UCSD-AML1 (cell line): ENCODE results near the gene AP3S2.
"Not testable (repeated sequence)": the region's sequence is repeated elsewhere in the genome, so short reads cannot be mapped to it uniquely, and the experiment has no call there.

Experiments
- DNase-seq: peaks from one replicate; lab custom pipeline; 2025; ENCODE audit not compliant: unreplicated experiment; lab: John Stamatoyannopoulos, UW

AP3S2 gene

DNA sequence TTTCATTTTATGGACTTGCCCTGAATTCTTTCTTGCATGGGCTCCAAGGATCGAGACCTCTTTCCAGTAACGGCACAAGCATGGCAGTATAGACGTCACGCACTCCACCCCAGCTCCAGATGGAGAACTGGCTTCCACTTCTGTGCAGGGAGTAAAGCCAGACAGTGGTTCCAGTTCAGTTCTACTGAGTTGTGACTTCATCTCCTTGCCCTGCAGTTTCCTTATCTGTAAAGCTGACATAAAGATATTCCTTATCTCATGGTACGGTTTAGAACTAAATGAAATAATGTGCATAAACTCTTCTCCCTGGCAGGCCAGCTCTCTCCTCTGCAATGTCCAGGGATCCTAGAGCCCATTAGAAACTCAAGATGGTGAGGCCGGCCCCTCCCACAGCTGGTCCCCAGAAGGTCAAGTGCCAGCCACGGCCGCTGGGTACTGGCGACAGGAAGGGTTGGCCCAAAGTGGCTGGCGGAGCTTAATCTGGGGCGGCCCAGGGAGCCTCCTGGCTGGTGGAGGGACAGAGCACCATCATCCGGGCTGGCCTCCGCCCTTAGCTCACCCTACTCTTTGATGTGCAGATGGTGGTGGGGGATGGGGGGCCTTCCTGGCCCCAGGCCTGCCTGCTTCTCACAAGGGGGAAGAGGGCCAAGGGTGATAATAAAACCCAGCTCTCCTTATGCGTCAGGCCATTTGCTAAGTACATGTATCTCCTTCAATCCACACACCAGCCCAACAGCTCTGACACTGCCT is 110.5 kb downstream of the AP3S2 start:
- no peak for DNase-seq

- DNase-seq = not testable (repeated sequence)
Measured at GRCh38 chr15:89782619-89782950, 111.2 kb downstream of the AP3S2 start.

DNA sequence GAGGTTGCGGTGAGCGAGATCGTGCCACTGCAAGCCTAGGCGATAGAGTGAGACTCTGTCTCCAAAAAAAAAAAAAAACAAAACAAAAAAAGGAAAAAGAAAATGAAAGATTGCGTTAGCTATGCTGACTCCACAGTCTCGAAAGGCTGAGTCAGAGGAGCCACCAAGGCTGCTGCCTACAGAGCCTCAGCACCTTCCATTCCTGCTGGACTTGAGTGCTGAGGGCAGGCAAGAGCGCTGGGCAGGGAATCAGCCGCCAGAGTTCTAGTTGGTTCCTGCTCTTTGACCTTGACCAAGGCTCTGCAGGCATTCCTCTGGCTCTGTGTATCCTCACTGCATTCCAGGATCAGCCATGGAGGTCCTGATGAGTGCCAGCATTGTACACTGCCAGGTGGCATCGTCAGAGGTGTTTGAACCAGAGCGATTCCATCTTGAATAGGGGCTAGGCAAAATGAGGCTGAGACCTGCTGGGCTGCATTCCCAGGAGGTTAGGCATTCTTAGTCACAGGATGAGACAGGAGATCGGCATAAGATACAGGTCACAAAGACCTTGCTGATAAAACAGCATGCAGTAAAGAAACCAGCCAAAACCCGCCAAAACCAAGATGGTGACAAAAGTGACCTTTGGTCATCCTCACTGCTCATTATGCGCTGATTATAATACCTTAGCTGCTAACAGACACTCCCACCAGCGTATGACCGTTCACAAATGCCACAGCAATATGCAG is 111.7 kb downstream of the AP3S2 start:
- DNase-seq = no peak

GRCh38 chr15:89781055-89781454 is 112.7 kb downstream of the AP3S2 start:
- DNase-seq = peak; percentile 44

DNA sequence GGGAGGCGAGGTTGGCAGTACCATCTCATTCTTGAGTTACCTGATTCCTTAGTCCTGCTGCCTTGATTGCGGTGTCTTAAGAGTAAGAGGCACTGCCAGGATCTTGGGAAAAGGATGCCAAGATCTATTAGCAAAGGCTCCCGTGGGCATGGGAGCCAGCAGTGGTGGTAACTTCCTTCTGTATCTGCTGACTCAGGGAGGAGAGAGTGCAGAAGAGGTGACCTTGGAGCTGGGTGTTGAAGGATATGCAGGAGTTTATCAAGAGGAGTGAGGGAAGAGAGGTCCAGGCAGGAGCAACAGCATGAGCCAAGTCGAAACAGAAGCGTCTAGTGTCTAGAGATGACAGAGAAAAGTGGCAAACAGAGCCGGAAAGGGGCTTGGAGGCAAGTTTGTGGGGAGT is 113.2 kb downstream of the AP3S2 start:
- DNase-seq = no peak
